RWPE1 (cell line): Measurements from ENCODE around the gene SPON1.

Experiments used
- CTCF ChIA-PET: fragments of 350-600 bp; sonication (Branson Sonifier 250); formaldehyde crosslinking; extraction: SDS; loops from one replicate; lab custom pipeline; 2021; lab: Yijun Ruan, JAX
- POLR2A ChIA-PET: fragments of 400-600 bp; formaldehyde crosslinking; extraction: SDS; loops from one replicate; lab custom pipeline; 2020; ENCODE audit warnings: antibody characterized with exemption; ENCODE audit not compliant: low non-redundant PET; lab: Yijun Ruan, JAX
- DNase-seq: peaks from one replicate; pipeline ENCODE4 v3.0.0; 2012; ENCODE audit warnings: low spot score
- H3K27ac ChIP-seq: fragments of 450-650 bp; 2 replicates; pipeline ENCODE4 v1.5.1; 2017
- TF ChIP-seq, protein P1 (sequence below): fragments of 450-650 bp; conservative IDR thresholded peaks from 2 replicates; pipeline ENCODE4 v1.5.1; 2017; ENCODE audit warnings: low read depth, mild to moderate bottlenecking

The SPON1 gene

DNA sequence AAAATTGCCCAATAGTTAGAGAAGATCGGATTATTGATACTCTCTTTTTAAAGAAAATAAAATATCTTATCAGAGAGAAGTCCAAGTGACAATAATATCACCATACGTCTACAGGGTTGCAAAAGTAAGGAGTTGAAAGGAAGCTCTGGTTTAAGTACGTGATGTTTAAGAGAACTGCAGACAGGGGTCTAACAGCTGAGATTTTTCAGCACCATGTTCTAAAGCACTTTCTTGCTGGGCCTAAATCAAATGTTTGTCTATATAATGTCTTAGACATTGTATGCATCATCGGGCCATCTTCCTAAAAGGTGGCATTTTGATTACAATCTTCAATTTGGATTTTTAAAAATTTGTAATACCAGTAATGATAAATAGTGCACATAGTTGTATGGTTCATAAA is 263.1 kb downstream of the SPON1 start:
- ChIA-PET POLR2A (no interaction called here), CTCF (no interaction called here)
- no peak overlapping the region for H3K27ac ChIP-seq
- TF ChIP-seq, protein P1, sequence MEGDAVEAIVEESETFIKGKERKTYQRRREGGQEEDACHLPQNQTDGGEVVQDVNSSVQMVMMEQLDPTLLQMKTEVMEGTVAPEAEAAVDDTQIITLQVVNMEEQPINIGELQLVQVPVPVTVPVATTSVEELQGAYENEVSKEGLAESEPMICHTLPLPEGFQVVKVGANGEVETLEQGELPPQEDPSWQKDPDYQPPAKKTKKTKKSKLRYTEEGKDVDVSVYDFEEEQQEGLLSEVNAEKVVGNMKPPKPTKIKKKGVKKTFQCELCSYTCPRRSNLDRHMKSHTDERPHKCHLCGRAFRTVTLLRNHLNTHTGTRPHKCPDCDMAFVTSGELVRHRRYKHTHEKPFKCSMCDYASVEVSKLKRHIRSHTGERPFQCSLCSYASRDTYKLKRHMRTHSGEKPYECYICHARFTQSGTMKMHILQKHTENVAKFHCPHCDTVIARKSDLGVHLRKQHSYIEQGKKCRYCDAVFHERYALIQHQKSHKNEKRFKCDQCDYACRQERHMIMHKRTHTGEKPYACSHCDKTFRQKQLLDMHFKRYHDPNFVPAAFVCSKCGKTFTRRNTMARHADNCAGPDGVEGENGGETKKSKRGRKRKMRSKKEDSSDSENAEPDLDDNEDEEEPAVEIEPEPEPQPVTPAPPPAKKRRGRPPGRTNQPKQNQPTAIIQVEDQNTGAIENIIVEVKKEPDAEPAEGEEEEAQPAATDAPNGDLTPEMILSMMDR = no peak
- no peak for DNase-seq

DNA sequence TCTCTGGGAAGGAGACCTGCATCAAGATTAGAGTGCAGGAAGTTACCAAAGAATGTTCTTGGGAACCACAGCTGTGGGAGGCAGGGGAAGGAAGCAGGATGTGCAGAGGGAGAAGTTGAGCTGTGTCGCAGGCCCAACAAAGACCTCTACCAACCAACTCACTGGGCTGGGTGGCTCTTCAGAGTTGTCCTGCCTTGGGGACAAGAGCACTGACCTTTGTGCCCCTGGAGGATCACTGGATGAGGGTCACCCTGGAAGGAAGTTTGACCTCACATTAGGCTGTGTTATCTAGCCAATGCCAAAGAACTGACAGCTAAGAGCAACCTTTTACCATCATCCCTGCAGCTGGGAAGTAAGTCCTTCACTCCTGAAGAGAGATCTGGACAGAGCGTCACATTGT is 265.8 kb downstream of the SPON1 start:
- TF ChIP-seq, protein P1 = no peak
- no peak for DNase-seq
- CTCF ChIA-PET = interaction anchor here (0.7 kb wide), 1 partner anchor 228 kb away, joined by 3 read pairs; no protein-coding TSS in a partner anchor
- POLR2A ChIA-PET = no interaction called here
- H3K27ac ChIP-seq = no peak overlapping the region

DNA sequence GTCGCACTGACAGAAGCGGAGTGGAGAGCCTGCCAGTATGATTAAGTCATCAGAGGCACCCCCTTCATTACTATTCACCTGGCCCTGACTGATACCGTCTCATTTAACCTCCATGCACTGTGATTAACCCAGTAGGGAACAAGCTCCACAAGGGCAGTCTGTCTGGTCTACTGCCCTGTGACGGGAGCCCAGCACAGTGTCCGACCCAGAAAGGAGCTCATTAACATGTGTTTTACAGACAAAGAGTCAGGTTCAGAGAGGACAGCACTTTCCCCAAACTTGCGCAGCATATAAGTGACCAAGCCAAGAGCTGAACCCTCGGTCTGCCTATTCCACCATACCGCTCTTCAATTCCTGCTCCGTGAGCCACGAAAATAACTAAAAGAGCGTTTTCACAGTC is 266.9 kb downstream of the SPON1 start:
- H3K27ac ChIP-seq = no peak overlapping the region
- ChIA-PET CTCF (interaction anchor here (0.7 kb wide), 1 partner anchor 81 kb away, joined by 3 read pairs; no protein-coding TSS in a partner anchor), POLR2A (no interaction called here)
- no peak for DNase-seq
- TF ChIP-seq, protein P1 = no peak

GRCh38 chr11:14230407-14230806 is 267.9 kb downstream of the SPON1 start:
- TF ChIP-seq, protein P1 = no peak
- POLR2A ChIA-PET = no interaction called here
- CTCF ChIA-PET = interaction anchor here (0.6 to 0.7 kb wide), 3 partner anchors 82 to 740 kb away, joined by 3 read pairs; no protein-coding TSS in a partner anchor

GRCh38 chr11:14232652-14233051 is 270.1 kb downstream of the SPON1 start:
- ChIA-PET CTCF (no interaction called here), POLR2A (no interaction called here)
- DNase-seq = peak; percentile 8
- TF ChIP-seq, protein P1 = no peak; the same call in 1 of the 2 replicates
- no peak overlapping the region for H3K27ac ChIP-seq

More at GRCh38 chr11:14230407-14230806, 267.9 kb downstream of the SPON1 start:
- no peak for DNase-seq
- no peak overlapping the region for H3K27ac ChIP-seq

GRCh38 chr11:14234446-14234845 is 271.9 kb downstream of the SPON1 start:
- POLR2A ChIA-PET = interaction anchor here (0.5 kb wide), 1 partner anchor 234 kb away, joined by 3 read pairs; no protein-coding TSS in a partner anchor
- CTCF ChIA-PET = no interaction called here
- TF ChIP-seq, protein P1 = no peak
- DNase-seq = no peak
- H3K27ac ChIP-seq = no peak overlapping the region
